RWPE1 (cell line): Measurements from ENCODE around the gene SND1.

Source experiments
- CTCF ChIA-PET: fragments of 350-600 bp; sonication (Branson Sonifier 250); formaldehyde crosslinking; extraction: SDS; loops from one replicate; lab custom pipeline; 2021; lab: Yijun Ruan, JAX
- POLR2A ChIA-PET: fragments of 400-600 bp; formaldehyde crosslinking; extraction: SDS; loops from one replicate; lab custom pipeline; 2020; ENCODE audit warnings: antibody characterized with exemption; ENCODE audit not compliant: low non-redundant PET; lab: Yijun Ruan, JAX
- DNase-seq: peaks from one replicate; pipeline ENCODE4 v3.0.0; 2012; ENCODE audit warnings: low spot score
- H3K27ac ChIP-seq: fragments of 450-650 bp; 2 replicates; pipeline ENCODE4 v1.5.1; 2017
- CTCF ChIP-seq: fragments of 450-650 bp; conservative IDR thresholded peaks from 2 replicates; pipeline ENCODE4 v1.5.1; 2017; ENCODE audit warnings: low read depth, mild to moderate bottlenecking

The SND1 gene

GRCh38 chr7:128141683-128142195 lies 489.7 kb downstream of the SND1 start:
- no peak for TF ChIP-seq CTCF
- ChIA-PET POLR2A (no interaction called here), CTCF (no interaction called here)
- DNase-seq: no peak
- H3K27ac ChIP-seq: no peak overlapping the region
